ENCODE measurements around the gene OR2J1.

The OR2J1 gene

GRCh38 chr6:29141606-29142005 lies 42.3 kb downstream of the OR2J1 start:
- no peaks in the 10 kb centered on the region for H3K36me3 ChIP-seq (ENCODE audit: control insufficient read depth in 2 of 2, insufficient read depth in 1 of 2, low read length in 2 of 2)
- no peak overlapping the region for H3K27ac ChIP-seq (ENCODE audit: extremely low read depth, low read depth, low read length)
- H3K9me3 ChIP-seq (ENCODE audit: control insufficient read depth, insufficient read depth, low read depth, low read length) = no peaks in the 10 kb centered on the region
- ChIA-PET POLR2A (no interaction called here), CTCF (interaction anchor here (0.6 to 2.2 kb wide), 3 partner anchors 41 to 303 kb away, joined by 3 to 6 read pairs (median 5); no protein-coding TSS in a partner anchor)
- no peak overlapping the region for H3K4me3 ChIP-seq (ENCODE audit: low read depth, low read length)
- no peak for TF ChIP-seq ZNF354C (tag by site-specific recombination; IDR thresholded peaks at IDR 0.05; ENCODE audit: borderline replicate concordance, low read depth)
- no peak for TF ChIP-seq KLF17 (tag by site-specific recombination; IDR thresholded peaks at IDR 0.05)
- TF ChIP-seq ZNF513 (tag by site-specific recombination; IDR thresholded peaks at IDR 0.05) = no peak
- TF ChIP-seq ZNF610 (tag by site-specific recombination; IDR thresholded peaks at IDR 0.05; ENCODE audit: borderline replicate concordance) = no peak
- no peak for TF ChIP-seq KLF16 (tag by site-specific recombination; IDR thresholded peaks at IDR 0.05)
- no peak for TF ChIP-seq ZNF707 (tag by site-specific recombination; IDR thresholded peaks at IDR 0.05)
- TF ChIP-seq SP2 (tag by site-specific recombination; IDR thresholded peaks at IDR 0.05) = no peak
- no peaks in the 10 kb centered on the region for H3K4me1 ChIP-seq (ENCODE audit: control insufficient read depth, insufficient read depth, low read length)

GRCh38 chr6:29142309-29142708 lies 43.0 kb downstream of the OR2J1 start:
- H3K27ac ChIP-seq (ENCODE audit: extremely low read depth, low read depth, low read length) = no peak overlapping the region
- H3K4me1 ChIP-seq (ENCODE audit: control insufficient read depth, insufficient read depth, low read length) = no peaks in the 10 kb centered on the region
- no peaks in the 10 kb centered on the region for H3K9me3 ChIP-seq (ENCODE audit: control insufficient read depth, insufficient read depth, low read depth, low read length)
- H3K36me3 ChIP-seq (ENCODE audit: control insufficient read depth in 2 of 2, insufficient read depth in 1 of 2, low read length in 2 of 2) = no peaks in the 10 kb centered on the region
- ChIA-PET POLR2A (no interaction called here), CTCF (interaction anchor here (0.6 to 2.2 kb wide), 2 partner anchors 42 to 126 kb away, joined by 5 to 6 read pairs; no protein-coding TSS in a partner anchor)
- TF ChIP-seq HOXD13 (CRISPR knock-in tag; IDR thresholded peaks at IDR 0.05; ENCODE audit: borderline replicate concordance) = 0 out of 2 replicates have a peak, but pooled peaks have one; percentile 24
- TF ChIP-seq ZNF560 (tag by site-specific recombination; IDR thresholded peaks at IDR 0.05; ENCODE audit: borderline replicate concordance) = no peak
- H3K4me3 ChIP-seq (ENCODE audit: low read depth, low read length) = no peak overlapping the region

- no peaks in the 10 kb centered on the region for H3K36me3 ChIP-seq (ENCODE audit: control insufficient read depth in 2 of 2, insufficient read depth in 1 of 2, low read length in 2 of 2)
- no peaks in the 10 kb centered on the region for H3K4me1 ChIP-seq (ENCODE audit: control insufficient read depth, insufficient read depth, low read length)
- no peak overlapping the region for H3K27ac ChIP-seq (ENCODE audit: extremely low read depth, low read depth, low read length)
- H3K9me3 ChIP-seq (ENCODE audit: control insufficient read depth, insufficient read depth, low read depth, low read length) = no peaks in the 10 kb centered on the region
- no peak overlapping the region for H3K4me3 ChIP-seq (ENCODE audit: low read depth, low read length)
- POLR2A ChIA-PET = no interaction called here
- TF ChIP-seq GLIS2 (tag by site-specific recombination; IDR thresholded peaks at IDR 0.05) (no peak), ZFP41 (tag by site-specific recombination; IDR thresholded peaks at IDR 0.05; ENCODE audit: borderline replicate concordance) (no peak), PRDM4 (tag by site-specific recombination; IDR thresholded peaks at IDR 0.05) (no peak), ZNF843 (tag by site-specific recombination; IDR thresholded peaks at IDR 0.05) (no peak), ZNF354C (tag by site-specific recombination; IDR thresholded peaks at IDR 0.05; ENCODE audit: borderline replicate concordance, low read depth) (no peak), ZNF610 (tag by site-specific recombination; IDR thresholded peaks at IDR 0.05; ENCODE audit: borderline replicate concordance) (no peak), ZBTB17 (tag by site-specific recombination; IDR thresholded peaks at IDR 0.05) (no peak), ZNF624 (tag by site-specific recombination; IDR thresholded peaks at IDR 0.05) (no peak), ZNF292 (tag by site-specific recombination; IDR thresholded peaks at IDR 0.05; ENCODE audit: borderline replicate concordance, low read depth) (no peak), PATZ1 (tag by site-specific recombination; IDR thresholded peaks at IDR 0.05) (no peak), OVOL3 (tag by site-specific recombination; IDR thresholded peaks at IDR 0.05) (no peak), ZFHX2 (tag by site-specific recombination; conservative IDR thresholded peaks at IDR 0.05) (no peak), ZNF76 (tag by site-specific recombination; IDR thresholded peaks at IDR 0.05; ENCODE audit: borderline replicate concordance, low read depth) (no peak), BCL6B (tag by site-specific recombination; IDR thresholded peaks at IDR 0.05) (no peak), ZNF114 (tag by site-specific recombination; IDR thresholded peaks at IDR 0.05) (no peak), ZNF664 (tag by site-specific recombination; IDR thresholded peaks at IDR 0.05) (no peak), ZNF132 (tag by site-specific recombination; IDR thresholded peaks at IDR 0.05; ENCODE audit: borderline replicate concordance) (no peak)
- CTCF ChIA-PET = interaction anchor here (0.6 kb wide), 1 partner anchor 37 kb away, joined by 3 read pairs; no protein-coding TSS in a partner anchor
Measured at GRCh38 chr6:29146179-29146578, 46.9 kb downstream of the OR2J1 start.

Data from HEK293 (cell line).